Upper lobe of left lung (tissue), 4 donors: ENCODE data around the gene AQP3.

Experiments used
- CTCF ChIP-seq, 6 experiments: fragments of 450-650 bp in 4 of 6; fragments of 200-600 bp in 2 of 6; sonication (generic) in 2 of 6; IDR thresholded peaks; one replicate each; pipeline ENCODE4 v1.5.1; 2016 to 2019; ENCODE audit warnings: antibody characterized with exemption in 6 of 6
- EP300 ChIP-seq, 4 donors: sonication (generic); formaldehyde crosslinking; IDR thresholded peaks; one replicate each; pipeline ENCODE4 v1.5.1; 2017; ENCODE audit warnings: antibody characterized with exemption in 4 of 4, control low read depth in 2 of 4

- no peak for TF ChIP-seq CTCF (IDR thresholded peaks at IDR 0.05)
- no peak for TF ChIP-seq EP300 (IDR thresholded peaks at IDR 0.05)
Observed at GRCh38 chr9:33404788-33405362, 42.5 kb downstream of the AQP3 start.
